Cardiac fibroblast (primary cell): Measurements from ENCODE around the gene GABRG3.

Source experiments
- DNase-seq, 2 donors: peaks; one replicate each; pipeline versions ENCODE4 v3.0.0 to v3.0.0-alpha.2; 2010; ENCODE audit warnings: low read depth in 2 of 2
- H3K4me3 ChIP-seq, 2 donors: replicated peaks in 1 of 2; 1 replicate in 1 of 2; 2 replicates in 1 of 2; pipeline ENCODE4 v1.5.1; 2011; ENCODE audit warnings: low read depth in 2 of 2, low read length in 2 of 2, mild to moderate bottlenecking in 2 of 2, moderate library complexity in 1 of 2
- TF ChIP-seq, protein P1 (sequence below): IDR thresholded peaks from one replicate; pipeline ENCODE4 v1.5.1; 2011; ENCODE audit warnings: low read depth, mild to moderate bottlenecking, low read length, inconsistent platforms

The GABRG3 gene

GRCh38 chr15:27238707-27239423 is 267.9 kb downstream of the GABRG3 start:
- TF ChIP-seq, protein P1, sequence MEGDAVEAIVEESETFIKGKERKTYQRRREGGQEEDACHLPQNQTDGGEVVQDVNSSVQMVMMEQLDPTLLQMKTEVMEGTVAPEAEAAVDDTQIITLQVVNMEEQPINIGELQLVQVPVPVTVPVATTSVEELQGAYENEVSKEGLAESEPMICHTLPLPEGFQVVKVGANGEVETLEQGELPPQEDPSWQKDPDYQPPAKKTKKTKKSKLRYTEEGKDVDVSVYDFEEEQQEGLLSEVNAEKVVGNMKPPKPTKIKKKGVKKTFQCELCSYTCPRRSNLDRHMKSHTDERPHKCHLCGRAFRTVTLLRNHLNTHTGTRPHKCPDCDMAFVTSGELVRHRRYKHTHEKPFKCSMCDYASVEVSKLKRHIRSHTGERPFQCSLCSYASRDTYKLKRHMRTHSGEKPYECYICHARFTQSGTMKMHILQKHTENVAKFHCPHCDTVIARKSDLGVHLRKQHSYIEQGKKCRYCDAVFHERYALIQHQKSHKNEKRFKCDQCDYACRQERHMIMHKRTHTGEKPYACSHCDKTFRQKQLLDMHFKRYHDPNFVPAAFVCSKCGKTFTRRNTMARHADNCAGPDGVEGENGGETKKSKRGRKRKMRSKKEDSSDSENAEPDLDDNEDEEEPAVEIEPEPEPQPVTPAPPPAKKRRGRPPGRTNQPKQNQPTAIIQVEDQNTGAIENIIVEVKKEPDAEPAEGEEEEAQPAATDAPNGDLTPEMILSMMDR: no peak
- no peak overlapping the region for H3K4me3 ChIP-seq
- no peak for DNase-seq

- no peak overlapping the region for H3K4me3 ChIP-seq
- TF ChIP-seq, protein P1: no peak
- no peak for DNase-seq
These were observed 271.0 kb downstream of the GABRG3 start for GRCh38 chr15:27241943-27242342.

DNA sequence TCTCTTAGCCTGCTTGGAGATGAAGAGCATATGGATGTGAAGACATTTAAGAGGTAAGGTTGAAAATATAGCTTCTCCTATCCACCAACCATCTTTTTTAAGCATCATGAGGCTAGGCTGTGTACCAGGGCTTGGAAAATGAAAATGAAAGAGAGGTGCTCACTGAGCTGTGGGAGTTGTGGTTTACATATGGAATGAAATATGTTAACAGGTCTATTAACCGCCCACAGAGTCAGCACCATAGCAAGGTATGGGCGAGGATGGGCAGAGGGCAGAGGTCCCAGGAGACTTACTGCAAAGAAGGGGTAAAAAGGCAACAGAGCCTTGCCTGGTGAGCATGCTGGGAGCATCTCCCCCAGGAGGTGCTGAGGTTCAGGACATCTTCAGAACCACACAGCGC is 273.1 kb downstream of the GABRG3 start:
- no peak for DNase-seq
- TF ChIP-seq, protein P1: no peak
- no peak overlapping the region for H3K4me3 ChIP-seq

GRCh38 chr15:27248251-27248650 is 277.3 kb downstream of the GABRG3 start:
- no peak for DNase-seq
- no peak overlapping the region for H3K4me3 ChIP-seq
- TF ChIP-seq, protein P1: no peak

DNA sequence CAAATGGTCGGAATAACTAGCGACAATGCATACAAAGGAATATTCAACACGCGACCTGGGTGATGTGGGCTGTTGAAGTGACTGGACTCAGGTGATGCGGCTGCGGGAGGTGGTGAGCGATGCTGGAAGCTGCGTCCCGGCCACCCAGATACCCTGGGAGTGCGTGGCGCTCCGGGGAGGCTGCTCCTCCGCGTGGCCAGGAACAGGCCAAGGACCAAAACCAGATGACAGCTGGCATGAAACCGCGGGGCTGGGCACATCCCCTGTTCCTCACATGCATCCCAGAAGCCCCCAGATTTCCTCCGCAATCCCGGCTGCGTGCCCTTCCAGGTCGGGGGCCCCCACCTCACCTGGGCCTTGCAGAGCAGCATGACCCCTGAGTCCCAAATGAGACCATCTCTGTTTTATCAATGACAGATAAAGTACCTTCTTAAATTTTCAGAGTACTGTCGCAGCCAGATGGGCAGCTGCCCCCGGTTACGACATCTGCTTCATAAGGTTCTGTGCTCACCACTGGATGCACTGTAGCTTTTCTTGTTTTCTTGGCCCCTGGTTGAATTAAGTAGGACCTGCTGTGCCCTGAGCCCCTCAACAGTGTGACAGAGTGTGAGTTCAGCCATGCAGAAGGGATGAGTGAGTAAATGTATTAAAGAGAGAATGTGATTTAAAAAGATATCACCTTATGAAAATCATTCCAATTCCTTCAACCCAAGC is 278.2 kb downstream of the GABRG3 start:
- no peak for DNase-seq
- TF ChIP-seq, protein P1: no peak
- H3K4me3 ChIP-seq: no peak overlapping the region

DNA sequence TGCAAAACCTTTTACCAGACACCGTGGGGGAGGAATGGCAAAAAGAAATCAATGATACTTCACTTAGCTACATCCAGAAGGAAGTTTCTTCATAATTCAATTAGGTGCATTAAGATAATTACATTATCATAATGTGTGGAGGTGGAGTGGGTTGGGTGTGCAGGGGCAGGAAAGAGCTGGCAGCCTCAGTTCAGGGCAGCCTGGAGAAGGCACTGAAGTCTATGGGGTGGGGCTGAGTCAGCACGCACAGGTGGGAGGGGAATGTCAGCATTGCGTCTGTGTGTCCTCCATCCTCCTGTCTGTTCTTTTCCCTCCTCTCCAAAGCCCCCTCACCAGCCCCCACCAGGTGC is 278.8 kb downstream of the GABRG3 start:
- TF ChIP-seq, protein P1: no peak
- H3K4me3 ChIP-seq: no peak overlapping the region
- DNase-seq: no peak
